HL-60/S4 treated with retinoic acid at 250 ng/mL for 4 days and 3 days (cell line): ENCODE data around the gene SLX1A.
"Not testable (repeated sequence)": the region's sequence is repeated elsewhere in the genome, so short reads cannot be mapped to it uniquely, and the experiment has no call there.

ENCODE experiments used
- in situ Hi-C: fragments of 300-500 bp; cut with MboI; formaldehyde crosslinking; loops from 2 replicates; pipeline ENCODE4 v1.7.0; 2022; ENCODE audit warnings: low sequenced_read_pairs

The SLX1A gene

DNA sequence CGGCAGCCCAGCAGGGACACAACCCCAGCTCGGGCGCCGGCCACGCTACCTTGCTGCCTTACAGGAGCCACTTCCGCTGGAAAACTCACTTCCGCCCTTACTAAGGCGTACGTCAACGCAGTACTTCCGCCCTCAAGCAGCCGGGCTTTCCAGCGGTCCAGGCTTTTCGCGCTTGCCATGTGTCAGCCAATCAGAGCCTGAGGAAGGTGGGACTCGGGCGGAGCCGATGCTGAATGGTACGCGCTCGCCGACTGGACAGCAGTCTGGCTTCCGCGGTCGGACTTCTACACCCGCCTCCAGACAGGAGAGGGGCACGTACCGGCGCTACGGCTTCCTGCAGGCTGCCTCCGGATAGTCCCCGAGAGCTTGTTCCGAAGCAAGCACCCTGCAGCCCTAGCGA, at the start of gene SLX1A, which contains the start of gene BOLA2B:
SLX1A (plus strand) TSS at position 261 of the 400 bp plus-strand sequence. CDS start 210 bp downstream, outside the sequence.
BOLA2B (minus strand) TSS at position 52 of the 400 bp plus-strand sequence. CDS start 71 bp downstream, outside the sequence.
- in situ Hi-C loops = not testable (repeated sequence)

DNA sequence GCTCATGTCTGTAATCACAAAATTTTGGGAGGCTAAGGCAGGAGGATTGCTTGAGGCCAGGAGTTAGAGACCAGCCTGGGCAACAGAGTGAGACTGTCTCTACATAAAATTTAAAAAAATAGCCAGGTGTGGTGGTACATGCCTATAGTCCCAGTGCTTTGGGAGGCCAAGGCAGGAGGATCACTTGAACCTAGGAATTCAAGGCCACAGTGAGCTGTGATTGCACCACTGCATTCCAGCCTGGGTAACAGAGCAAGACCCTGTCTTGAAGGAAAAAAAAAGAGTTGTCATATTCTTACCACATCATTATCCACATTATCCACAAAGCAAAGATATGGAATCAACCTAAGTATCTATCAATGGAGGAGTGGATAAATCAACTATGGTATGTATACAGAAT, 49.7 kb upstream of the SLX1A start:
- in situ Hi-C loops = no loop called here

DNA sequence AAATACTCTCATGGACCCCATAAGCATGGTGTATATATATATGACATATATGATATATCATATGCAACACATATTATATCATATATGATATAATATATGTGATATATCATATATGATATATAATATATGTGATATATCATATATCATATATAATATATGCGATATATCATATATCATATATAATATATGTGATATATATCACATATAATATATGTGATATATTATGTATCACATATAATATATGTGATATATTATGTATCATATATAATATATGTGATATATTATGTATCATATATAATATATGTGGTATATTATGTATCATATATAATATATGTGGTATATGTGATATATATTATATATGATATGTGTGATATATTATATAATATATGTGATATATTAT, 48.8 kb upstream of the SLX1A start:
- in situ Hi-C loops = no loop called here

DNA sequence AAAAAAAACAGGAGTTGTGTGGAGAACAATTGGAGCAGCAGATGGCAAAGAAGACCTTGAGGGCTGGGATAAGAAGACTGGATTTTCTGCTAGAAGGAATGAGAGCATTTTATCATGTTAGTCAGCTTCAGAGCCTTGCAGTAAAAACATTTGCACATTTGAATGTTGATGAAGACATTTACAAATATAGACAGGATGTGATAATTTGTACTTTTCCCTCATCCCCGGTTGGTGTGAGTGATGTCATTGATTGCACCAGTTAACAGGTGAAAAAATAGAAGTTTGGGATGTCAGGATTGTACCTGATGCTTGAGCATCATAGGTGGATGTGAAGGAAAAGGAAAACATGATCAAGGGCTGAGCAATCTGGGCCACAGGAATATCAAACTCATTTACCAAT, 48.0 kb upstream of the SLX1A start:
- in situ Hi-C loops = no loop called here

DNA sequence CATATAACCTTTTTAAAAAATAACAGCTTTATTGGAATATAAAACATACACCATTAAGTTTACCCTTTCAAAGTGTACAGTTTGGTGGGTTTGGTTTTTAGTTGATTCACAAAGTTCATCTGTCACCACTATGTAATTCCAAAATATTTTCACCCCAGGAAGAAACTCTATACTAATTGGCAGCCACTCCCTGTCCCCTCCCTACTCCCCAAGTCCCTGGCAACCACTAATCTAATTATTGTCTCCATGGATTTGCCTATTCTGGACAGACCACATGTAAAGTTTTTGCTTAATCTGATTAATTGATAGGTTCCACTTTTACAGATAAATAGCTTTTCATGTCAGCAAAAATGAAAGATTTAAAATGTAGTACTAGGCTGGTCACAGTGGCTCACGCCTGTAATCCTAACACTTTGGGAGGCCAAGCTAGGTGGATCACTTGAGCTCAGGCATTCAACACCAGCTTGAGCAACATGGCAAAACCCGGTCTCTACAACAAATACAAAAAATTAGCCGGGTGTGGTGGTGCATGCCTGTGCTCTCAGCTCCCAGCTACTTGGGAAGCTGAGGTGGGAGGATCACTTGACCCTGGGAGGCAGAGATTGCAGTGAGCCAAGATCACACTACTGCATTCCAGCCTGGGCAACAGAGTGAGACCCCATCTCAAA, 45.7 kb upstream of the SLX1A start:
- in situ Hi-C loops = no loop called here

DNA sequence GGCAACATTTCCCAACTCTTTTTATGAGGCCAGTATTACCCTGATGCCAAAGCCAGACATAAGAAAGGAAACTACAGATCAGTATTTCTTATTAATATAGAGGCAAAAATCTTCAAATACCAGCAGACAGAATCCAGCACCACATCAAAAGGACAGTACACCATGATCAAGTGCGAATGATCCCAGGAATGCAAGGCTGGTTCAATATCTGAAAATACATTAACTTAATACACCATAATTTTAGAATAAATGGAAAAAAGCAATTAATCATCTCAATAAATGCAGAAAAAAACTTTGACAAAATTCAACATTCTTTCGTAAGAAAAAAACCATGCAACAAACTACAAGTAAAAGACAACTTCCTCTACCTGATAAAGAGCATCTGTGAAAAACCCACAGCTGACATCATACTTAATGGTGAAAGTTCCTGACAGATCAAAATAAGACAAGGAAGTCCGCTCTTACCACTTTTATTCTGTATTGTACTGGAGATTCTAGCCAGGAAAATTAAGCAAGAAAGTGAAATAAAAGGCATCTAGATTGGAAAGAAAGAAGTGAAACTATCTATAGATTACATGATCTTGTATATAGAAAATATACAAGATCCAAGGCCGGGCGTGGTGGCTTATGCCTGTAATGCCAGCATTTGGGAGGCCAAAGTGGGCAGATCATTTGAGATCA, 44.3 kb upstream of the SLX1A start:
- in situ Hi-C loops = no loop called here

DNA sequence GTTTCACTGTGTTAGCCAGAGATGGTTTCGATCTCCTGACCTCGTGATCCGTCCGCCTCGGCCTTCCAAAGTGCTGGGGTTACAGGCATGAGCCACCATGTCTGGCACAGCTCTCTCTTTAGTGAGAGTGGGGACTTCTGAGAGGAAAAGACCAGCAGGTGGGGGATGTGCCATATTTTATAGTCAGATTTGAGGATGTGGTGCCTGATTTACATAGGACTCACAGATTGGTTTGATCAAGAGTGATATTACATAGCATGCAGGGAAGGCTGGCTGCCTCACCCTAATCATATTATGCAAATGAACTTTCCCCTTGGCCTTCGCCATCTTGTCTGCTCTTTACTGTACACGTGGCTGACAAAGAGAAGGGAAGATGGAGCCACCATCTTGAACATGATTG, 42.6 kb upstream of the SLX1A start:
- in situ Hi-C loops = no loop called here

DNA sequence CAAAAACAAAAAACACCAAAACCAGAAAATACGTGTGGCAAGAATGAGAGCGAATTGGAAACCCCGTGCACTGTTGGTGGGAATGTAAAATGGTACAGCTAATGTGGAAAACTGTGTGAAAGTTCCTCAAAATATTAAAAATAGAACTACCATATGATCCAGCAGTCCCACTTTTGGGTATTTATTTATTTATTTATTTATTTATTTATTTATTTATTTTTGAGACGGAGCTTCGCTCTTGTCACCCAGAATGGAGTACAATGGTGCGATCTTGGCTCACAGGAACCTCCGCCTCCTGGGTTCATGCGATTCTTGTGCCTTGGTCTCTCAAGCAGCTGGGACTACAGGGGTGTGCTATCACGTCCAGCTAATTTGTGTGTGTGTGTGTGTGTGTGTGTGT, 41.2 kb upstream of the SLX1A start:
- in situ Hi-C loops = no loop called here

DNA sequence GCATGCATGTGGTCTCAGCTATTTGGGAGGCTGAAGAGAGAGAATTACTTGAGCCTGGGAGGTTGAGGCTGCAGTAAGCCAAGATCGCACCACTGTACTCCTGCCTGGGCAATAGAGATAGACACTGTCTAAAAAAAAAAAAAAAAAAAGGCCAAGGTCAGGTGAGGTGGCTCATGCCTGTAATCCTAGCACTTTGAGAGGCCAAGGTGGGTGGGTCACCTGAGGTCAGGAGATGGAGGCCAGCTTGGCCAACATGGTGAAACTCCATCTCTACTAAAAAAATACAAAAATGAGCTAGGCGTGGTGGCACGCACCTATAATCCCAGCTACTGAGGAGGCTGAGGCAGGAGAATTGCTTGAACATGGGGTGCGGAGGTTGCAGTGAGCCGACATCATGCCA, 38.5 kb upstream of the SLX1A start:
- in situ Hi-C loops = no loop called here

DNA sequence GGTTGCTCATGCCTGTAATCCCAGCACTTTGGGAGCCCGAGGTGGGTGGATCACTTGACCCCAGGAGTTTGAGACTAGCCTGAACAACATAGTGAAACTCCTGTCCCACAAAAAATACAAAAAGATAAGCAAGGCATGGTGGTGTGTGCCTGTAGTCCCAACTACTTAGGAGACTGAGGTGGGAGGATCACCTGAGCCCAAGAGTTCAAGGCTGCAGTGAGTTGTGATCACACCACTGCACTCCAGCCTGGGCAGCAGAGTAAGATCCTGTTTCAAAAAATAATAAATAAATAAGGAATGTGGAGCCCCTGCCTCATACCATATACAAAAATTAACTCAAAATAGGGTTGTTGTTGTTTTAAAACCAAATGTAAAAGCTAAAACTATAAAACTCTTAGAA, 36.5 kb upstream of the SLX1A start:
- in situ Hi-C loops = no loop called here

DNA sequence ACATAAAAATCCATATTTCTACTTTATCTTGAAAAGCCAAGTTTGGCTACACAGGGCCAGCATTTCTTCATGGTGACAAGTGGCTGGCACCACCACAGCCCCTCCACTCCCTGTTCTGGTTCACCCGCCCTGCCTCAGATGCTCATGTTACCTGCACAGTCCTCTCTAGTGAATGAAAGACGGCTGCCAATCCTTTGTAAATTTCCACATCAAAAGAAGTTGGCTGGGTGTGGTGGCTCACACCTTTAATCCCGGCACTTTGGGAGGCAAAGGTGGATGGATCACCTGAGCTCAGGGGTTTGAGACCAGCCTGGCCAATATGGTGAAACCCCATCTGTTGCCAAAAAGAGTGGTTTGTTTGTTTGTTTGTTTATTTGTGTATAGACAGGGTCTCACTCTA, 30.1 kb upstream of the SLX1A start:
- in situ Hi-C loops = no loop called here

DNA sequence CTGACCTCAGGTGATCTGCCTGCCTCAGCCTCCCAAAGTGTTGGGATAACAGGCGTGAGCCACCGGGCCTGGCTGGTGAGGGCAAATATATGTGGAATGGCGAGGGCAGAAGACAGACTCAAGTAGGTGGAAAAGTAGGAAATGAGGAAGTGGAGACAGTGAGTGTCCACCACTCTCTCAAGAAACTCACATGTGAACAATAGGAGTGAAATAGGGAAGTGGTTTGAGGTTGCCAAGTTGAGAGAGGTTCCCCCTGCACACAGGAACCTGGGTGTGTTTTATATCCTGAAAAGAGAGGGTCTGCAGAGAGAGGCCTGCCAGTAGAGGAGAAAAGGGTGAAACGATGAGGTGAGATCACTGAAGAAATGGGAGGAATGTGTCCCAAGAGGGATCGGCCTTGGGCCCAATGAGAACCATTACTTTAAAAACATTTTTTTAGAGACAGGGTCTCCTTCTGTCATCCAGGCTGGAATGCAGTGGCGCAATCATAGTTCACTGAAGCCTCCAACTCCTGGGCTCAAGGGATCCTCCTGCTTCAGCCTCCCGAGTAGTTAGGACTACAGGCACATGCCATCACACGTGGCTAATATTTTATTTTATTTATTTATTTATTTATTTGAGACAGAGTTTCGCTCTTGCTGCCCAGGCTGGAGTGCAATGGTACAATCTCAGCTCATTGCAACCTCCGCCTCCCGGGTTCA, 27.3 kb upstream of the SLX1A start:
- in situ Hi-C loops = no loop called here

DNA sequence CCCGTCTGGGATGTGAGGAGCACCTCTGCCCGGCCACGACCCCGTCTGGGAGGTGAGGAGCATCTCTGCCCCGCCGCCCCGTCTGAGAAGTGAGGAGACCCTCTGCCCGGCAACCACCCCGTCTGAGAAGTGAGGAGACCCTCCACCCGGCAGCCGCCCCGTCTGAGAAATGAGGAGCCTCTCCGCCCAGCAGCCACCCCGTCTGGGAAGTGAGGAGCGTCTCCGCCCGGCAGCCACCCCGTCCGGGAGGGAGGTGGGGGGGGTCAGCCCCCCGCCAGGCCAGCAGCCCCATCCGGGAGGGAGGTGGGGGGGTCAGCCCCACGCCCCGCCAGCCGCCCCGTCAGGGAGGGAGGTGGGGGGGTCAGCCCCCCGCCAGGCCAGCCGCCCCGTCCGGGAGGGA, 24.9 kb upstream of the SLX1A start:
- in situ Hi-C loops = not testable (repeated sequence)

DNA sequence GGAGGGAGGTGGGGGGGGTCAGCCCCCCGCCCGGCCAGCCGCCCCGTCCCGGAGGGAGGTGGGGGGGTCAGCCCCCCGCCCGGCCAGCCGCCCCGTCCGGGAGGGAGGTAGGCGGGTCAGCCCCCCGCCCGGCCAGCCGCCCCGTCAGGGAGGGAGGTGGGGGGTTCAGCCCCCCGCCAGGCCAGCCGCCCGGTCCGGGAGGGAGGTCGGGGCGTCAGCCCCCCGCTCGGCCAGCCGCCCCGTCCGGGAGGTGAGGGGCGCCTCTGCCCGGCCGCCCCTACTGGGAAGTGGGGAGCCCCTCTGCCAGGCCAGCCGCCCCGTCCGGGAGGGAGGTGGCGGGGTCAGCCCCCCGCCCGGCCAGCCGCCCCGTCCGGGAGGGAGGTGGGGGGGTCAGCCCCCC, 24.3 kb upstream of the SLX1A start:
- in situ Hi-C loops = not testable (repeated sequence)

DNA sequence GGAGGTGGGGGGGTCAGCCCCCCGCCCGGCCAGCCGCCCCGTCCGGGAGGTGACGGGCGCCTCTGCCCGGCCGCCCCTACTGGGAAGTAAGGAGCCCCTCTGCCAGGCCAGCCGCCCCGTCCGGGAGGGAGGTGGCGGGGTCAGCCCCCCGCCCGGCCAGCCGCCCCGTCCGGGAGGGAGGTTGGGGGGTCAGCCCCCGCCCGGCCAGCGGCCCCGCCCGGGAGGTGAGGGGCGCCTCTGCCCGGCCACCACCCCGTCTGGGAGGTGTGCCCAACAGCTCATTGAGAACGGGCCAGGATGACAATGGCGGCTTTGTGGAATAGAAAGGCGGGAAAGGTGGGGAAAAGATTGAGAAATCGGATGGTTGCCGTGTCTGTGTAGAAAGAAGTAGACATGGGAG, 23.5 kb upstream of the SLX1A start:
- in situ Hi-C loops = not testable (repeated sequence)

DNA sequence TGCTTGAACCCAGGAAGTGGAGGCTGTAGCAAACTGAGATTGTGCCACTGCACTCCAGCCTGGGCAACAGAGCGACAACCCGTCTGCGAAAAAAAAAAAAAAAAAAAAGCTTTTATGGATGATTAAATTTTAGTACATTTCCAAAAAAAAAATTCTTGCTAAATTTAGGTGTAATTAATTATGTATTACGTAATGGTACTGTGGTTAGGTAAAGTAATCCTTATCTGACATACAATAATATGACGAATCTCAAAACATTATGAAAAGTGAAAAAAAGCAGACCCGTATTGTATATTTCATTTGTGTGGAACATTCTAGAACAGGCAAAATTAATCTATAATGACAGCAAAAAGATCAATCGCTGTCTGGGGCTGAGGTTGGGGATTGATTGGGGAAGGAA, 20.6 kb upstream of the SLX1A start:
- in situ Hi-C loops = no loop called here

DNA sequence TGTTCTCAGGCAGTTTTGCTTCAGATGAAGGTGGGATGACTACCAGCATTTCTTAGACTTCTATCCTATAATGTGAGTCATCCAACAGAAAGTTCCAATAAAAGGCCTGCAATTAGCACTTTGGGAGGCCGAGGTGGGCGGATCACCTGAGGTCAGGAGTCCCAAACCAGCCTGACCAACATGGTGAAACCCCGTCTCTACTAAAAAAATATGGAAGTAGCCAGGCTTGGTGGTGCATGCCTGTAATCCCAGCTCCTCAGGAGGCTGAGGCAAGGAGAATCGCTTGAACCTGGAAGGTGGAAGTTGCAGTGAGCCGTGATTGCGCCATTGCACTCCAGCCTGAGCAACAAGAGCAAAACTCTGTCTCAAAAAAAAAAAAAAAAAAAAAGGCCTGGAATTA, 16.8 kb upstream of the SLX1A start:
- in situ Hi-C loops = not testable (repeated sequence)

DNA sequence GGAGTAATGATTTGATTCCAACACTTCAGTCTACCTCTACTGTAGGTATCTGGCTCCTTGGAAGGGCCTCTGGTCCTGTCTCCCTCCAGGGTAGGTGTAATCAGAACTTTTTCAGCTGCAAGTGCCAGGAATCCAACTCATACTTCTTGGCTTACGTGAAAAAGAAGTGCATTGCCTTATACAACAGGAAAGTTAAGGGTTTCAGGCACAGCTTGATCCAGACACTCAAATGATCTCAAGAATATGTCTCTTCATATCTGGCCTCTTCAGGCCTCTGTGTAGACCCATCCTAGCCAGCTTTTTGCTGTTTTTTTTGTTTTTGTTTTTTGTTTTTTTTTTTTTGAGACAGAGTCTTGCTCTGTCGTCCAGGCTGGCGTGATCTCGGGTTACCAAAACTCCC, 14.5 kb upstream of the SLX1A start:
- in situ Hi-C loops = no loop called here

DNA sequence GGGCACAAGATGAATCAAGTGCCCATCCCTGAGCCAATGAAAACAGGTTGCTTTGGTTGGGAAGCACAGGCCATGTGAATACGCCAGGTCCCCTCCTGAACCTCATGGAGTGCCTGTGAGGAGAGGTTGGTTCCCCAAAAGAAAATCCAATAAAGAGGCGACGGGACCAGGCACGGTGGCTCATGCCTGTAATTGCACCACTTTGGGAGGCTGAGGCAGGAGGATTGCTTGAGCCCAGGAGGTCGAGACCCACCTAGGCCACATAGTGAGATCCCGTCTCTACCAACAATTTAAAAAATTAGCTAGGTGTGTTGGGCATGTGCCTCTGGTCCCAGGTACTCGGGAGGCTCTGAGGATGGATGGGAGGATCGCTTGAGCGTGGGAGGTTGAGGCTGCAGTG, 13.7 kb upstream of the SLX1A start:
- in situ Hi-C loops = no loop called here

DNA sequence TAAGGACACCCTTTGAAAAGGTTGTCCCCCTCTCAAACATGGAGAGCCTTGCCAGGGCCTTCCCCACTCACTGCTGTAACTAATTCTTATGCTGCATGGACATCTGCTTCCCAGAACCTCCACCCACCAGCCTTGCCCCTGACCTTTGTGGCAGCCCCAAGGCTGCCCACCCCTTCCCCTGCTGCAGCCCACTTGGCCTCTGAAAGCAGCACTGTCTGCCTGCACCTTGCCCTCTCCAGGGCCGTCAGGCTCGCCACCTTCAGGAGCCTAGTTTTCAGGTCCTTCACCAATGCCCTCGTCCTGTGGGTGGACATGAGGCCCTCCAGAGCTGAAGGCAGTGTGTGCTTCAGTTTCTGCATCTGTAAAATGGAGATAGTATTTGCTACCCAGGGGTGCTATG, 12.9 kb upstream of the SLX1A start:
- in situ Hi-C loops = no loop called here

DNA sequence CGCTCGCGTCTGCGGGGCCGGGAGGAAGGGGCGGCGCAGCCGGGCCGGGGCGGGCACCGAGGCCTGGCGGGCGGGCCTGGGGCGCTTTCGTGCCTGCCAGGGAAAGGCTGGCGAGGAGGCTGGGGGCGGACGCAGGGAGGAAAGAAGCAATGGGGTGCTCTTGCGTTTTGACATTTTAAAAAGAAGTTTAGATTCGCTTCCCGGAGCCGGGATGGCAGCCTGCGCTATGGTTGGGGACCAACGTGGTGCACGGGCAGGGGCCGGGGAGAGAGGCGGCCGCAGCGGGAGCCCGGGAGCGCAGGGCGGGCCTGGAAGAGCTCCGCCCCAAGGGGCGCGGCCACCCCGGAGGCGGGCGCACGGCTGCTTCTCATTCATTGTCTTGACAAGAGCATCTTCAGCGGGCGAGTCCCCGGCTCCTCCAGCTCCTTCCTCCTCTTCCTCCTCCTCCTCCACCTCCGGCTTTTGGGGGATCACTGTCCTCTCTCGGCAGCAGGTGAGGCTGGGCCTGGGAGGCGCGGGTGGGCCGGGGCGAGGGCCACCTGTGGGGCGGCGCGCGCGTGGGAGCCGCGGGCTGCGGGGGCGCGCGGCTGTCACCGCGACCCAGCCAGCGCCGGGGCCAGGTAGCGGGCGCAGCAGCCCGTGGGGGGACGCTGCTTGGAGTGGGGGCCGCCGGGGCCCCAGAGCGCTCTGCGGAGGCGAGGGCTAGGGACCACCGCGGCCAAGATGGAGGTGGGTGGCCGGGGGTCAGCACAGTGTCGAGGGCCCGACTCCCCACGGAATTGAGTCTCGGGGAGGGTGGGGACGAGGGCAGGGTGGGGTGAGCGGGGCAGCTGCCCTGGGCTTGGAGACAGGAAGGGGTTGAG, 10.2 kb upstream of the SLX1A start, which contains the start of gene CORO1A:
CORO1A (plus strand) TSS at position 370 of the 863 bp plus-strand sequence. CDS start 1,608 bp downstream, outside the sequence.
- in situ Hi-C loops = no loop called here
